Esophagus squamous epithelium (tissue), 5 donors: ENCODE data around the gene RAVER2. TPM values are rescaled to one million over a fixed set of nuclear protein-coding genes. Genes with fewer than 3 reads are reported as not detected.

Experiments
- DNase-seq: peaks from one replicate; lab custom pipeline; 2025; lab: John Stamatoyannopoulos, UW
- H3K27ac ChIP-seq, 4 donors: fragments of 200-600 bp; sonication (generic); one replicate each; pipeline ENCODE4 v1.5.1; 2016 to 2019; ENCODE audit warnings: mild to moderate bottlenecking in 1 of 4
- H3K27me3 ChIP-seq, 4 donors: fragments of 200-600 bp; sonication (generic); 1 replicate in 3 of 4; 2 replicates in 1 of 4; pipeline versions ENCODE4 v1.5.1 to v1.6.0; 2017 to 2021; ENCODE audit warnings: antibody characterized with exemption in 1 of 4
- H3K36me3 ChIP-seq, 3 donors: fragments of 200-600 bp; sonication (generic); one replicate each; pipeline ENCODE4 v1.5.1; 2016 to 2019
- H3K4me1 ChIP-seq, 3 donors: fragments of 200-600 bp; sonication (generic); one replicate each; pipeline ENCODE4 v1.5.1; 2017 to 2019
- H3K4me3 ChIP-seq, 4 donors: fragments of 200-600 bp; sonication (generic); 1 replicate in 3 of 4; 2 replicates in 1 of 4; pipeline ENCODE4 v1.5.1; 2016 to 2019; ENCODE audit warnings: mild to moderate bottlenecking in 2 of 4, moderate library complexity in 1 of 4
- H3K9me3 ChIP-seq, 3 donors: fragments of 200-600 bp; sonication (generic); one replicate each; pipeline ENCODE4 v1.5.1; 2016 to 2019
- POLR2A ChIP-seq, 4 donors: fragments of 450-650 bp; IDR thresholded peaks; one replicate each; pipeline ENCODE4 v1.6.1; 2017; ENCODE audit warnings: antibody characterized with exemption in 4 of 4, mild to moderate bottlenecking in 4 of 4, moderate library complexity in 3 of 4
- WGBS, 2 donors: methylation state at CpG; one replicate each; pipeline ENCODE4 v1.1.5; 2018; 5-methylcytosine and 5-hydroxymethylcytosine counted together
- intact Hi-C: fragments of 100-400 bp; cut with DNase I; formaldehyde crosslinking; loops from one replicate; pipeline ENCODE4 v1.15.0; 2022
- total RNA-seq, 4 donors: library from RNA; depleted of rRNA; stranded (reverse); fragments of >200 nt; gene quantifications; one replicate each; pipeline ENCODE4 v1.1.0, GENCODE V29; 2016
- TF ChIP-seq, protein P1 (sequence below), 6 experiments: fragments of 450-650 bp in 4 of 6; fragments of 200-600 bp in 2 of 6; sonication (generic) in 2 of 6; IDR thresholded peaks; one replicate each; pipeline ENCODE4 v1.5.1; 2016 to 2019; ENCODE audit warnings: antibody characterized with exemption in 6 of 6, mild to moderate bottlenecking in 4 of 6, moderate library complexity in 4 of 6
- donor health status: DM: yes; HTN: yes; CAD: no.

The RAVER2 gene
- total RNA-seq, 4 donors from 2014 or later: 7.1 to 17.0 (median 11.8) TPM

- Histone ChIP-seq H3K27me3 (no peaks in the 10 kb centered on the region), H3K4me1 (peaks cover 0 to 9% (median 0%) of the 10 kb centered on the region in 3 donors), H3K36me3 (peaks cover 0 to 26% (median 0%) of the 10 kb centered on the region in 3 donors), H3K4me3 (no peak overlapping the region), H3K27ac (peak overlapping the region in 1 of 4 donors; percentile 4), H3K9me3 (no peaks in the 10 kb centered on the region)
- 76 to 79% methylated on average over 5 of the region's 5 CpGs for WGBS, 2 donors
- intact Hi-C loops: loop anchor here (10.0 kb wide), 2 partner anchors 142 to 562 kb away; no protein-coding TSS in a partner anchor
- no peak for DNase-seq
- TF ChIP-seq POLR2A (IDR thresholded peaks at IDR 0.05): no peak
- TF ChIP-seq, protein P1, sequence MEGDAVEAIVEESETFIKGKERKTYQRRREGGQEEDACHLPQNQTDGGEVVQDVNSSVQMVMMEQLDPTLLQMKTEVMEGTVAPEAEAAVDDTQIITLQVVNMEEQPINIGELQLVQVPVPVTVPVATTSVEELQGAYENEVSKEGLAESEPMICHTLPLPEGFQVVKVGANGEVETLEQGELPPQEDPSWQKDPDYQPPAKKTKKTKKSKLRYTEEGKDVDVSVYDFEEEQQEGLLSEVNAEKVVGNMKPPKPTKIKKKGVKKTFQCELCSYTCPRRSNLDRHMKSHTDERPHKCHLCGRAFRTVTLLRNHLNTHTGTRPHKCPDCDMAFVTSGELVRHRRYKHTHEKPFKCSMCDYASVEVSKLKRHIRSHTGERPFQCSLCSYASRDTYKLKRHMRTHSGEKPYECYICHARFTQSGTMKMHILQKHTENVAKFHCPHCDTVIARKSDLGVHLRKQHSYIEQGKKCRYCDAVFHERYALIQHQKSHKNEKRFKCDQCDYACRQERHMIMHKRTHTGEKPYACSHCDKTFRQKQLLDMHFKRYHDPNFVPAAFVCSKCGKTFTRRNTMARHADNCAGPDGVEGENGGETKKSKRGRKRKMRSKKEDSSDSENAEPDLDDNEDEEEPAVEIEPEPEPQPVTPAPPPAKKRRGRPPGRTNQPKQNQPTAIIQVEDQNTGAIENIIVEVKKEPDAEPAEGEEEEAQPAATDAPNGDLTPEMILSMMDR (IDR thresholded peaks at IDR 0.05): no peak
Observed at GRCh38 chr1:64826991-64827390, 82.1 kb downstream of the RAVER2 start.

DNA sequence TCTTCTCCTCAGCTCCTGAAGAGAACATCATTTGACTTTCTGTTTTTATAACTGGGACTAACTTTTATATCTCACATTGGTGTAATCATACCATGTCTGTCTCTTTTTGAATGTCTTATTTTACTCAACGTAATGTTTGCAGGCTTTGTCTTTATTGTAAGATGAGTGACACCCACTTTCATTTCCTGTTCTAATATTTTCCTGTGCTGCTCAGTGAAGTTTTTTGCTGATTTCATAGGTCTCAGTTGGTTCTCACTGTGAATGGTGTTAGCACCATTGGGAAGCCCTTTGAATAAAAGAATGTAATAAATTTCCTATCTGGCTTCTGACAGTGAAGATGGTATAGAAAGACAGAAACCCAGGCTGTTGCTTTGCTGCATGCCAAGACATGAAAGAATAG is 84.0 kb downstream of the RAVER2 start:
- intact Hi-C loops: loop anchor here (10.0 kb wide), 2 partner anchors 144 to 564 kb away; no protein-coding TSS in a partner anchor
- H3K4me3 ChIP-seq: no peak overlapping the region
- TF ChIP-seq POLR2A (IDR thresholded peaks at IDR 0.05): no peak
- TF ChIP-seq, protein P1 (IDR thresholded peaks at IDR 0.05): no peak

DNA sequence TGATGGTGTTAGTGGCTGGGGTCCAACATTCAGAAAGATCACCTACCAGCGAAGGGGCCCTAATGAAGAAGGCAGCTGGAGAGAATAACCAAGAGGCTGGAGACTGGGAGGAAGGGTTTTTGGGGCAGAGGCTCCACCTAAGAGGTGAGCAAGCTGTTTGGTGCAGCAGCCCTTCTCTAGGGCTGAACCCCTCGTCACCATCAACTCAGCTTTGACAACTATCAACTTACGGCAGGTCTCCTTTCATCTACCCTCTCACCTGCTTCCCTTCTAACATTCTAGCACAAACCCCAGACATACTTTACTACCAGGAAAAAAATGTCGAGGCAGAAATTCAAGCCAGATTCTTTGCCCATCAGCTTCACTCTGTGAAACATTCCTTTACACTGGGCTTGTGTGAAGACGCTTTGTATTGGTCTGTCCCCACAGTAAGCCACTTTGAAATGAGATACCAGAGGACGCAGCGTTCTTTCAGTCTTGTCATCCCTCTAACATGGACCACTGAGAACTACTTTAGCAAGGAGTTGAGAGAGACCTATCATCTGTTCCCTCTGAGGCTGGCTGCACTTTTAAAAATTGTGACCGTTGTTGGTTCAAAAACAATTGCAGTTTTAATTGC is 84.6 kb downstream of the RAVER2 start:
- Histone ChIP-seq H3K9me3 (no peaks in the 10 kb centered on the region), H3K27me3 (no peaks in the 10 kb centered on the region), H3K4me1 (peaks cover 0 to under 1% (median 0%) of the 10 kb centered on the region in 3 donors), H3K27ac (no peak overlapping the region), H3K36me3 (peaks cover 0 to 52% (median 6%) of the 10 kb centered on the region in 3 donors), H3K4me3 (no peak overlapping the region)
- WGBS, 2 donors: 87% methylated on average over 7 to 8 of the region's 8 CpGs
- no peak for DNase-seq
- intact Hi-C loops: loop anchor here (10.0 kb wide), 2 partner anchors 145 to 565 kb away; no protein-coding TSS in a partner anchor
- TF ChIP-seq, protein P1 (IDR thresholded peaks at IDR 0.05): no peak
- no peak for TF ChIP-seq POLR2A (IDR thresholded peaks at IDR 0.05)

More for the DNA sequence above, 84.0 kb downstream of the RAVER2 start:
- Histone ChIP-seq H3K27me3 (no peaks in the 10 kb centered on the region), H3K27ac (no peak overlapping the region), H3K36me3 (peaks cover 0 to 45% (median 0%) of the 10 kb centered on the region in 3 donors), H3K9me3 (no peaks in the 10 kb centered on the region), H3K4me1 (peaks cover 0 to 8% (median 0%) of the 10 kb centered on the region in 3 donors)
- DNase-seq: no peak
- WGBS, 2 donors: 45 to 52% methylated on average over 1 of the region's 1 CpG

DNA sequence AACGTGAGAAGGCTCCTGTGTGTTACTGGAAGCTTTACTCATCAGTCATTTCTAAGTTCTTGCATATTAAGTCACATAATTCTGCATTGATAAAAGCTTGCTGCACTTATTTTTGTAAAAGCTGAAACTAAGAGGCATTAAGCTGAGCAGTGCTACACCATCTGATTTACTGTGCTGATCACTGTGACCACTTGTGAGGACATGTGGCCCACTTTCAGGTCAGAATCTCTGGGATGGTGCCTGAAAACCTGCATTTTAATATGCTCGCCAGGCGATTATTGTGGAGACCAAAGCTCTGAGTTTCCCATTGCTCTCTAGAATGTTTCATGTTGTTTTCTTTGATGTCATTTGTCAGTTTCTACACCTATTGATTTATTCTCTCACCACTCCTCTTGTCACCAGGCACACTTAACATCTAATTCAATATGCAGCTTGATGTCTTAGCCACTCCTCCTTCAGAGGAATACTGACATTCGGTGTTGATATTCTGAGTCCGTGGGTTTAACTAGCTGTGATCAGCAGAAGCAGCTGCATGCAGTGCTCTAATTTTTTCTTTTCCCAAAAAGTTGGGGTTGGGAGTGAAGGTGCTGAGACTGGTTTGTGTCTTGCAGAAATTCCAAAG is 85.3 kb downstream of the RAVER2 start:
- no peak overlapping the region for H3K4me3 ChIP-seq

More for the DNA sequence above, 85.3 kb downstream of the RAVER2 start:
- no peak for DNase-seq
- H3K9me3 ChIP-seq: no peaks in the 10 kb centered on the region
- H3K4me1 ChIP-seq: no peaks in the 10 kb centered on the region
- 66 to 69% methylated on average over 5 of the region's 5 CpGs for WGBS, 2 donors
- TF ChIP-seq POLR2A (IDR thresholded peaks at IDR 0.05): no peak
- TF ChIP-seq, protein P1 (IDR thresholded peaks at IDR 0.05): no peak
- H3K27ac ChIP-seq: no peak overlapping the region
- peaks cover 0 to 58% (median 12%) of the 10 kb centered on the region in 3 donors for H3K36me3 ChIP-seq
- intact Hi-C loops: no loop called here
- H3K27me3 ChIP-seq: no peaks in the 10 kb centered on the region
